GM12864 (cell line): ENCODE results near the gene PCNP.
"Not testable (repeated sequence)": the region's sequence is repeated elsewhere in the genome, so short reads cannot be mapped to it uniquely, and the experiment has no call there.

Source experiments
- DNase-seq: peaks from one replicate; pipeline ENCODE4 v3.0.0-alpha.2; 2011; ENCODE audit warnings: low read depth
- H3K4me3 ChIP-seq: 2 replicates; pipeline ENCODE4 v1.5.1; 2011; ENCODE audit warnings: mild to moderate bottlenecking, low read depth, low read length, control low read depth
- TF ChIP-seq, protein P1 (sequence below): IDR thresholded peaks from 2 replicates; pipeline ENCODE4 v1.5.1; 2011; ENCODE audit warnings: low read depth, mild to moderate bottlenecking, moderate library complexity, low read length, control low read depth, inconsistent platforms; ENCODE audit errors: missing control alignments

Gene PCNP

DNA sequence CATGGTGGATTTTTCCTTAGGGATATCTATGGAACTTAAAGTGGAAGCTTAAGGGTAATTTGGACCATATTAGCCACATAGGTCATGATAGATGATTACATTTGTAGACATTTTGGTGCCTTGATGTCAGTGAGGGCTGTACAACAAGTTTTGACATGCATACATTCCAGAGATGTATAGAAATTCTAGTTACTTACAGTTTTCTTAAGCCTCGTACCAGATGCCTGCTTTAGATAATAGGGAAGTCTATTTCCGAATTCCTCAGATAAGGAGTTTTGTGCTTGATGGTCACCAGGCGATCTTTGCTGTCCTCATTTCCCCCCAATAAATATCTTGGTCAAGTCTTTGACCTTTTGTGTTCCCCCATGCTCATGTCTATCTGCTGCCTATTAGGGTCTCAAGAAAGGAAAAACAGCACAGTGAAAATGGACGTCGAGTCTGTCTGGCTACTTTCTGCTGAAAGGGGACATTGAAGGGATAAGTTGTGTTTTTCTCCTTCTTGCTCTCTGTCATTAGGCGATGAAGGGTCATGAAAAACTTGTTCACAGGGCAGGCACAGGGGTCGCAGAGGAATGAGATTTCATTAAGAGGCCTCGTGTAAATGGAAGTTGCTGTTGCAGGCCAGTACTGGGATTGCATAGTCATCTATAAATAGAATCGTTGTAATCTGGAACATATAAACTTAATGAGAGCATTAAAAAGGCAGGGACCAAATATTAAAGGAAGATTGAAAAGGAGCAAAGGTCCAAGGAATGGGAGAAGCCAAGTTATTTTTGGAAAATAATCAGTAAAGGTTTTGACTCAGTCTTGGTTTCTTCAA lies 41.0 kb upstream of the PCNP start:
- DNase-seq, result no peak
- TF ChIP-seq, protein P1, sequence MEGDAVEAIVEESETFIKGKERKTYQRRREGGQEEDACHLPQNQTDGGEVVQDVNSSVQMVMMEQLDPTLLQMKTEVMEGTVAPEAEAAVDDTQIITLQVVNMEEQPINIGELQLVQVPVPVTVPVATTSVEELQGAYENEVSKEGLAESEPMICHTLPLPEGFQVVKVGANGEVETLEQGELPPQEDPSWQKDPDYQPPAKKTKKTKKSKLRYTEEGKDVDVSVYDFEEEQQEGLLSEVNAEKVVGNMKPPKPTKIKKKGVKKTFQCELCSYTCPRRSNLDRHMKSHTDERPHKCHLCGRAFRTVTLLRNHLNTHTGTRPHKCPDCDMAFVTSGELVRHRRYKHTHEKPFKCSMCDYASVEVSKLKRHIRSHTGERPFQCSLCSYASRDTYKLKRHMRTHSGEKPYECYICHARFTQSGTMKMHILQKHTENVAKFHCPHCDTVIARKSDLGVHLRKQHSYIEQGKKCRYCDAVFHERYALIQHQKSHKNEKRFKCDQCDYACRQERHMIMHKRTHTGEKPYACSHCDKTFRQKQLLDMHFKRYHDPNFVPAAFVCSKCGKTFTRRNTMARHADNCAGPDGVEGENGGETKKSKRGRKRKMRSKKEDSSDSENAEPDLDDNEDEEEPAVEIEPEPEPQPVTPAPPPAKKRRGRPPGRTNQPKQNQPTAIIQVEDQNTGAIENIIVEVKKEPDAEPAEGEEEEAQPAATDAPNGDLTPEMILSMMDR, result no peak
- no peak overlapping the region for H3K4me3 ChIP-seq

DNA sequence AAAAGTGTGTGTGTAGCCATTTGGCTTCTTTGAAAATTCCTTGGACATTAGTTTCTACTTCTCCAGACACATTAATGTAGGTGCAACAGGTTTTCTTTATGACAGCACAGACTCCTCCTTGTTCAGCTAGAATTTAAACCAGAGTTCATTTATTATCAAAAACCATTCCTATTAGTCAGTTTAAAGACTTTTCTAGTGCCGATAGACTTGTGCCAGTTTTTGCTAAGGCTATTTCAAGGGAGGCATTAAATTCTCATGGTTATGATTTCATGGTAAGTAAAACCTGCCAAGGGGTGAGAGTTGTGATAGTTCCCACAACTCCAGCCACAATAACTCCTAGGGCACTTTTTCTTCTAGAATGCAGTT lies 40.4 kb upstream of the PCNP start:
- no peak for DNase-seq
- TF ChIP-seq, protein P1, result no peak
- H3K4me3 ChIP-seq, result no peak overlapping the region

DNA sequence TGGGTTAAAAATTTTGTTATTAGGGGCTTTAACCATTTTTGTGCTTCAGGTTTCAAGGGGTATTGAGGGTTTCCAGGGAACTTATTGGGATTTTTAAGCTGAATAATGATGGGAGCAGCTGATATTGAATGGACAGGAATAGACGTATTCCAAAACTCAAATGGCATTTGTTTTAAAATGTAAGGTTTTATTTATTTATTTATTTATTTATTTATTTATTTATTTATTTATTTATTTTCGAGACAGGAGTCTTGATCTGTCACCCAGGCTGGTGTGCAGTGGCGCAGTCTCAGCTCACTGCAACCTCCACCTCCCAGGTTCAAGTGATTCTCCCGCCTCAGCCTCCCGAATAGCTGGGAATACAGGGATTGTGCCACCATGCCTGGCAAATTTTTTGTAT lies 38.8 kb upstream of the PCNP start:
- DNase-seq, result no peak
- H3K4me3 ChIP-seq, result no peak overlapping the region
- TF ChIP-seq, protein P1, result no peak

DNA sequence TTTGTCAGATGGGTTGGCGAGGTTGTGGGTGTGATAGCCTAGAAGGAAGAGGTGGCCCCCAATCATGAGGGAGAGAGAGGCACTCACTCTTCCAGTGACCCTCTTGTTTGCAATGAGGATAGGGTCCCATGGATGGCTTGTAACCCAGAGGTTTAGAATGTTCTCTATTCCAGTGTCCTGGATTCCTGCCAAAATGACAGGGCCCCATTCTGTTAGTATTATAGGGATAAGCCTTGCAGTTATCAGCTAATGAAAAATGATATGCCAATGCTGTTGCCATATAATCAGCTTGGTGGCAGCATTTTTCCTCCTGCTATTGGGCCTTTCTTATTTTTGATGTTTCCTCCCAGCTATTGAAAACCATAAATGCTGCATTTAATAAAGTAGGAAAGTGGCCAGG lies 37.7 kb upstream of the PCNP start:
- TF ChIP-seq, protein P1, result no peak
- no peak overlapping the region for H3K4me3 ChIP-seq
- DNase-seq, result no peak

DNA sequence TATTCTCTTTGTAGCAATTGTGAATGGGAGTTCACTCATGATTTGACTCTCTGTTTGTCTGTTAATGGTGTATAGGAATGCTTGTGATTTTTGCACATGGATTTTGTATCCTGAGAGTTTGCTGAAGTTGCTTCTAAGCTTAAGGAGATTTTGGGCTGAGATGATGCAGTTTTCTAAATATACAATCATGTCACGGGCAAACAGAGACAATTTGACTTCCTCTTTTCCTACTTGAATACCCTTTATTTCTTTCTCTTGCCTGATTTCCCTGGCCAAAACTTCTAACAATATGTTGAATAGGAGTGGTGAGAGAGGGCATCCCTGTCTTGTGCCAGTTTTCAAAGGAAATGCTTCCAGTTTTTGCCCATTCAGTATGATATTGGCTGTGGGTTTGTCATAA lies 37.0 kb upstream of the PCNP start:
- not testable (repeated sequence) for H3K4me3 ChIP-seq, DNase-seq

DNA sequence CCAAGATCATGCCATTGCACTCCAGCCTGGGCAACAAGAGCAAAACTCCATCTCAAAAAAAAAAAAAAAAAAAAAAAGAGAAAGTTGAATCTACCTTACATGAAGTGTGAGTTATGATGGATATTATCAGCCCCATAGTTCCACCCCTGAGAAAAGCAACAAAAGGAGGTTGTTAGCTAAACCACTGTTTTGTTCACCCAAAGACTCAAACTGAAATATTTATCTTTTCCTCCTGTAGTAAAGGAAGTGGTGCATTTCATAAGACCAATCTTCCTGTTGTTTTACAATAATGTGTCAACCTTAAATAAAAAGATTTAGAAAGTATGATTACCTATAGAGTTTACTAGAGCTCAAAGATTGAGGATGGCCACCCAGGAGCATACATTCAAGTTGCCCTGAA lies 31.0 kb upstream of the PCNP start:
- DNase-seq, result no peak
- TF ChIP-seq, protein P1, result no peak

DNA sequence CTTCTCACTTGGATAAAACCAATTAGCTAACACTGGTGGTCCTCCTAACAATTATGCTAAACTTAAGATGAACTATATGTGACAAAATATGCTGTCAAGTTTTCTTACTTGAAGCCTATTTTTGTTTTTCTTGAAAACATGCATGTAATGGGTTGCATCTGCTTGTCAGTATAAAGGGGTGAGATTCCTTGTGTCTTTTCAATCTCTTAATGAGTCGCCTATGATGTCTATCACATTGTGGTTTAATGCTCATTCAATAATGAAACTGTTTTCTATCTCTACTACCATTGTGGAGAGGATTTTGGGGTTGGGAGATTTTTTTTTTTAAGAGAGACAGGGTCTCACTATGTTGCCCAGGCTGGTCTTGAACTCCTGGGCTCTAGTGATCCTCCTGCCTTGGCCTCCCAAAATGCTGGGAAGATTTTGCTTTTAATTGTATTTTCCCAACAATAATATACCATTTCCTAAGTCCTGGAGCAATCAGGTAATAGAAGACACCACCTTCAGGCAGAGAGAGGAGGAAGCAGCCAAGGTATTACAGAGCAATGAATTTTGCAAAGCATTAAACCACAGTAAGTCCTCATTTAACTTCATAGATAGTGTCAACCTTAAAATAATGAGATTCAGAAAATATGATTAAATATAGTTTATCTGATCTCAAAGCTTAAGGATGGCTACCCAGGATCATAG lies 29.7 kb upstream of the PCNP start:
- H3K4me3 ChIP-seq, result no peak overlapping the region
- DNase-seq, result no peak
- TF ChIP-seq, protein P1, result no peak

More for the DNA sequence above, 31.0 kb upstream of the PCNP start:
- H3K4me3 ChIP-seq, result no peak overlapping the region
